ENCODE data around the gene OAT.

DNA sequence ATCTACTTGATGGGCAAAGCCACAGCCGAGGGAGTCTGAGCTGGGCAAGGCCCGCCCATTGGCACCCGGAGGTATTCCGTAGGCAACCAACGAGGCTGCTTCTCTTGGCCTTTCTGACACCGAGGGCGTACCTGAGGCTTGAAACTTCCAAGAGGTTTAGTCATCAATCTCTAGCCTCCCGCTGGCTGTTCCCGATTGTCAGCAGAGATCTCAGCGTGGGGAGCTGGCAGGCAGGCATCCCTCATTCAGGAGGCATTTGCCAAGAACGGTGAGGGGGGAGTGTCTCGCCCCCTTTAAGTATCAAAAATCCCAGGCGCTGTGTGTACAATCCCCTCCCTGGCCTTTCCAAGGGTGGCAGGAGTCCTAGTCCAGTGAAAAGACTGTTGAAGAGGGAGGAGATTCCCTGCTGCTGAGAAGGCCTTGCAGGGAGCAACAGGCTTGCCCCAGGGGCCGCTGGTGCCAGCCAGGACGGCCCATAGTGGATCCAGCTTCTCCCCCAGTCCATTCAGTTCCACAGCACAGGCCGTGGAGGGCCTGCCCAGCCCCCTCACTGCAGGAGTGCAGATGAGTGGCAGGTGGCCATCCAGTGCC is 39.7 kb downstream of the OAT start:
- TF ChIP-seq, protein P1, sequence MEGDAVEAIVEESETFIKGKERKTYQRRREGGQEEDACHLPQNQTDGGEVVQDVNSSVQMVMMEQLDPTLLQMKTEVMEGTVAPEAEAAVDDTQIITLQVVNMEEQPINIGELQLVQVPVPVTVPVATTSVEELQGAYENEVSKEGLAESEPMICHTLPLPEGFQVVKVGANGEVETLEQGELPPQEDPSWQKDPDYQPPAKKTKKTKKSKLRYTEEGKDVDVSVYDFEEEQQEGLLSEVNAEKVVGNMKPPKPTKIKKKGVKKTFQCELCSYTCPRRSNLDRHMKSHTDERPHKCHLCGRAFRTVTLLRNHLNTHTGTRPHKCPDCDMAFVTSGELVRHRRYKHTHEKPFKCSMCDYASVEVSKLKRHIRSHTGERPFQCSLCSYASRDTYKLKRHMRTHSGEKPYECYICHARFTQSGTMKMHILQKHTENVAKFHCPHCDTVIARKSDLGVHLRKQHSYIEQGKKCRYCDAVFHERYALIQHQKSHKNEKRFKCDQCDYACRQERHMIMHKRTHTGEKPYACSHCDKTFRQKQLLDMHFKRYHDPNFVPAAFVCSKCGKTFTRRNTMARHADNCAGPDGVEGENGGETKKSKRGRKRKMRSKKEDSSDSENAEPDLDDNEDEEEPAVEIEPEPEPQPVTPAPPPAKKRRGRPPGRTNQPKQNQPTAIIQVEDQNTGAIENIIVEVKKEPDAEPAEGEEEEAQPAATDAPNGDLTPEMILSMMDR (IDR thresholded peaks at IDR 0.05; ENCODE audit: insufficient read depth, low read length), result no peak
- no peak for TF ChIP-seq POLR2AphosphoS5 (IDR thresholded peaks at IDR 0.05; ENCODE audit: low read depth)
